NCI-H446 (cell line): ENCODE measurements around the gene OR1B1.
"Not testable (repeated sequence)": the region's sequence is repeated elsewhere in the genome, so short reads cannot be mapped to it uniquely, and the experiment has no call there.

Experiments
- DNase-seq, 2 experiments: peaks; one replicate each; lab custom pipeline; 2025; lab: John Stamatoyannopoulos, UW

OR1B1 gene

DNA sequence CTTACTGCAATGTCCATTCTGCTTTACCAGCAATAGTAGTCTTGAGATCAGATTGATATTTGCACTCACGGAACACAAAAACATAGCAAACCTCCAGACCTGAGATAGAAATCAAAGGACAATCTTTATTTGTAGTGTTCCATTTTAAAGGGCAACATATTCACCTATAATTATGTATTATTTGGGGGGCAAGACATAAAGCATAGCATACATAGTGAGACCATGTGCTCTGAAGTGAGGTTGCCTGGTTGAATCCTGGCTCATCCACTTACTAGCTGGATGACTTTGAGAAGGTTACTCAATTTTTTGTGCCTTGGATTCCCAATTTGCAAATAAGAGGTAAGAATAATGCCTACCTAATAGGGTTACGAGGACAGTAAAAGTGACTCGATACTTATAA is at the start of gene OR1B1:
OR1B1 (minus strand) TSS at position 101 of the 400 bp plus-strand sequence.
- DNase-seq = no peak

- DNase-seq = no peak
These were observed 38.3 kb upstream of the OR1B1 start for GRCh38 chr9:122695696-122696095.

- DNase-seq = no peak
These were observed 27.4 kb upstream of the OR1B1 start for GRCh38 chr9:122684851-122685250.

DNA sequence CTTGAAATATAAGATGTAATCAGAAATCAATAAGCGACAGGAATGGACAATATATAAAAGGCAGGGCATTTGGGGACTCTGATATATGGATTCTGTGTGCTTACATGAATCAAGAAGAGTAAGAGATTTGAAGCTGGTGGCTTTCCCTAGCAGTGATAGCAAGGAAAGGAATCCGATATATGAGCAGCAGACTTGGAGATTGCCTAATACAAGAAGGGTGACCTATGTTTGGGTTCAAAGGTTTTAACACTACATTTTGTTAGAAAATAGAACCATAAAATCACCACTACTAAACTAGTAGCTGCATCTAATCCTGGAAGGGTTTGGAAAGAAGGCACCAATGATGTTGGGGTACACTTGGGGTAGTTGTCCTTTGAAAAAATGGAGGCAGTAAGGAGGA is 15.1 kb upstream of the OR1B1 start:
- DNase-seq = no peak

GRCh38 chr9:122661416-122661815 is 4.0 kb upstream of the OR1B1 start, which contains the start of gene OR1L1:
TSS of gene OR1L1 (plus strand) at chr9:122661716. CDS start at chr9:122661716, 0 bp downstream.
- DNase-seq = no peak

- no peak for DNase-seq
These were observed 1.0 kb downstream of the OR1B1 start for GRCh38 chr9:122656378-122656777.

DNA sequence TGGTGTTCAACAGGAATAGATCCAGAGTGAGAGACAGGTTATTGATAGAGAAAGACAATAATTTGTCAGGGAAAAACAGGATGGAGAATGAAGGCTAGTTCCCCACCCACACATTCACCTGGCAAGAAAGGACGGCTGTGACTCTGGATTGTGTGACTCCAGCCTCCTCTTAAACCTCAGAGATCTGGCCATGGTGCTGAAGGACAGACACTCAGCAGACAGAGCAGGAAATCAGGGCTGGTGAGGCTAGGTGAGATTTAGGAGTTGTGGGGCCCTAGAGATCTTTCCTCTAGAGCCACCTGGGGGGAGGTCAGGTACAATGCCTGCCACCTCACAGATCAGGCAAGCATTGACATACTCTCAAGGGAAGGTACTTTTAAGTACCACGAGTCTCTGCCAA is 15.2 kb downstream of the OR1B1 start:
- no peak for DNase-seq

GRCh38 chr9:122619996-122620395 is 37.4 kb downstream of the OR1B1 start:
- no peak for DNase-seq

GRCh38 chr9:122614362-122614761 is 43.1 kb downstream of the OR1B1 start, which contains the start of gene OR1Q1:
TSS of gene OR1Q1 (plus strand) at chr9:122614738. CDS start at chr9:122614738, 0 bp downstream.
- DNase-seq = no peak

GRCh38 chr9:122609804-122610203 is 47.6 kb downstream of the OR1B1 start:
- DNase-seq = no peak

GRCh38 chr9:122606587-122606986 is 50.8 kb downstream of the OR1B1 start:
- no peak for DNase-seq

- DNase-seq = no peak
These were observed 51.7 kb downstream of the OR1B1 start for GRCh38 chr9:122605691-122606090.

DNA sequence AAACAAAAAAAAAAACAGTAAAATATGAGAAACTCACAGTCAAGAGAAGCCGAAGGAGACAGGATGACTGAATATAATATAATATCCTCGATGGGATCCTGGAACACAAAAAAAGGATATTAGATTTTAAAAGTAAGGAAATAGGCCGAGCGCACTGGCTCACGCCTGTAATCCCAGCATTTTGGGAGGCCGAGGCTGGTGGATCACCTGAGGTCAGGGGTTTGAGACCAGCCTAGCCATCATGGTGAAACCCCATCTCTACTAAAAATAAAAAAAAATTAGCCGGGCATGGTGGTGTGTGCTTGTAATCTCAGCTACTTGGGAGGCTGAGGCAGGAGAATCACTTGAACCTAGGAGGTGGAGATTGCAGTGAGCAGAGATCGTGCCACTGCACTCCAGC is 74.1 kb downstream of the OR1B1 start, which contains the start of gene OR1L8:
OR1L8 (minus strand) TSS at position 101 of the 400 bp plus-strand sequence. CDS start 14,907 bp downstream, outside the sequence.
- DNase-seq = not testable (repeated sequence)

- DNase-seq = no peak
These were observed 77.1 kb downstream of the OR1B1 start for GRCh38 chr9:122580360-122580759.

DNA sequence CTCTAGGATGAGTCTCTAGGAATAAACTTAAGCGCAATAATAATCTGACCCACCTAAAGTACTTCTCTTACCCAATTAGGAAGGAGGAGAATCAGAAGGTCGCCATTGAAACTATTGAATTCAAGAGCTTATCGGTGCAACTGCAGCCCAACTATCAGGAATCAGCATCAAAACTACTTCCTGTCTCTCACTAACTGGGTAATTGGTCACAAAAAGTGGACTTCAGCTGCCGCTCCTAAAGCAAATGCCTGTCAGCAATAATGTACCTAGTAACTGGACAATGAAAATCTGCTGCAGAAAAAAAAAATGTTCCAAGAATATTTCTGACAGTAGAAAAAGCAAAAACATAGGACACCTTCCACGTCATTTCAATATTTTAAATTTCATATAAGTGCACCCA is 77.6 kb downstream of the OR1B1 start:
- no peak for DNase-seq
